Muscle layer of colon (tissue), 2 donors: ENCODE data around the gene C11orf52.
"Not testable (repeated sequence)": the region's sequence is repeated elsewhere in the genome, so short reads cannot be mapped to it uniquely, and the experiment has no call there.

Experiments used
- H3K27ac ChIP-seq: one replicate; pipeline ENCODE4 v1.7.0; 2013; ENCODE audit warnings: low read depth, mild to moderate bottlenecking, low read length, moderate library complexity
- H3K27me3 ChIP-seq, 2 donors: one replicate each; pipeline ENCODE4 v1.7.0; 2013; ENCODE audit warnings: low read length in 2 of 2, mild to moderate bottlenecking in 2 of 2; ENCODE audit not compliant: insufficient read depth in 2 of 2, control insufficient read depth in 1 of 2
- H3K36me3 ChIP-seq: one replicate; pipeline ENCODE4 v1.7.0; 2013; ENCODE audit warnings: mild to moderate bottlenecking, low read length; ENCODE audit not compliant: insufficient read depth
- H3K4me1 ChIP-seq: one replicate; pipeline ENCODE4 v1.7.0; 2013; ENCODE audit warnings: mild to moderate bottlenecking, low read length; ENCODE audit not compliant: insufficient read depth
- H3K4me3 ChIP-seq, 2 donors: one replicate each; pipeline ENCODE4 v1.7.0; 2013; ENCODE audit warnings: low read length in 2 of 2, low read depth in 1 of 2, mild to moderate bottlenecking in 1 of 2, moderate library complexity in 1 of 2
- H3K9ac ChIP-seq: one replicate; pipeline ENCODE4 v1.7.0; 2013; ENCODE audit warnings: low read length
- H3K9me3 ChIP-seq: one replicate; pipeline ENCODE4 v1.7.0; 2013; ENCODE audit warnings: mild to moderate bottlenecking, low read length
- donor health status: abdominal sarcoma.
- donor health status: Adenocarcinoma of cecum.

The C11orf52 gene

DNA sequence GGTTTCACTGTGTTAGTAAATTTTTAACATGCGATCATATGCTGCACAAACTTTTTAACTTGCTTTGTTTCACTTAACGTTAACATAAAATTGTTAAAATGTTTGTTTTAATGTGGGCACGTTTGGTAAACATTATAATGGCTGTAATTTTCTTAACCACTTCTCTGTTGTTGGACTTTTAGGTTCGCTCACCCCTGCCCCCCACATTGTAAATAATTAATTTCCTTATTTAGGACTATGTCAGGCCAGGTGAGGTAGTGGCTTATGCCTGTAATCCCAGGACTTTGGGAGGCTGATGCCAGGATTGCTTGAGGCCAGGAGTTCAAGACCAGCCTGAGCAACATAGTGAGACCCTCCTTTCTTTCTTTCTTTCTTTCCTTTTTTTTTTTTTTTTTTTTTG lies 11.8 kb downstream of the C11orf52 start:
- H3K27ac ChIP-seq, result no peak overlapping the region
- no peak overlapping the region for H3K9ac ChIP-seq
- H3K4me3 ChIP-seq, result no peak overlapping the region
- no peaks in the 10 kb centered on the region for H3K27me3 ChIP-seq
- no peaks in the 10 kb centered on the region for H3K36me3 ChIP-seq
- H3K4me1 ChIP-seq, result peaks cover 21% of the 10 kb centered on the region
- no peaks in the 10 kb centered on the region for H3K9me3 ChIP-seq

DNA sequence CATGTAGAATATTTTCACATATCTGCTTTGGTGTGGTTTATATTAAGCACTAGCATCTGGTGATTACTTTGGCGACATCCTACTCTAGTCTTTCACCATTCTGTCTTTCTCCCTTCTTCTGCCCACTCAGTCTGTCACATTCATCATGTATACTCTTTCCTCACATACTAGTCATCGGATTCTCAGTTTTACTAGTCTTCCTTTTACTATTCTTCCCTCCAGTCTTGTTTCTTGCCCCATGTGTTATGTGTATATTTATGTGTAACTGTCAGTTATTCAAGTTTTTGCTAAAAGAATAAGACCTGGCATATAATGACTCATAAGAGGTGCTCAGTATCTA lies 13.9 kb downstream of the C11orf52 start:
- Histone ChIP-seq H3K9ac (no peak overlapping the region), H3K4me1 (peaks cover 20% of the 10 kb centered on the region), H3K36me3 (no peaks in the 10 kb centered on the region), H3K4me3 (no peak overlapping the region), H3K27ac (no peak overlapping the region), H3K27me3 (no peaks in the 10 kb centered on the region), H3K9me3 (no peaks in the 10 kb centered on the region)

DNA sequence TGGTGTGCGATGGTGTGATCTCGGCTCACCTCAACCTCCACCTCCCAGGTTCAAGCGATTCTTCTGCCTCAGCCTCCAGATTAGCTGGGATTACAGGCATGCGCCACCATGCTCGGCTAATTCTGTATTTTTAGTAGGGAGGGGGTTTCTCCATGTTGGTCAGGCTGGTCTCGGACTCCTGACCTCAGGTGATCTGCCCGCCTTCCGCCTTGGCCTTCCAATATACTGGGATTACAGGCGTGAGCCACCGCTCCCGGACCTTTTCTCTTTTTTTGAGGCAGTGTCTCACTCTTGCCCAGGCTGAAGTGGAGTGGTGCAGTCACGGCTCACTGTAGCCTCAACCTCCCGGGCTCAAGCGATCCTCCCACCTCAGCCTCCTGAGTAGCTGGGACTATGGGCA lies 14.5 kb downstream of the C11orf52 start:
- not testable (repeated sequence) for H3K4me3 ChIP-seq, H3K27ac ChIP-seq, H3K36me3 ChIP-seq, H3K27me3 ChIP-seq, H3K9ac ChIP-seq, H3K9me3 ChIP-seq
- peaks cover 25% of the 10 kb centered on the region for H3K4me1 ChIP-seq

DNA sequence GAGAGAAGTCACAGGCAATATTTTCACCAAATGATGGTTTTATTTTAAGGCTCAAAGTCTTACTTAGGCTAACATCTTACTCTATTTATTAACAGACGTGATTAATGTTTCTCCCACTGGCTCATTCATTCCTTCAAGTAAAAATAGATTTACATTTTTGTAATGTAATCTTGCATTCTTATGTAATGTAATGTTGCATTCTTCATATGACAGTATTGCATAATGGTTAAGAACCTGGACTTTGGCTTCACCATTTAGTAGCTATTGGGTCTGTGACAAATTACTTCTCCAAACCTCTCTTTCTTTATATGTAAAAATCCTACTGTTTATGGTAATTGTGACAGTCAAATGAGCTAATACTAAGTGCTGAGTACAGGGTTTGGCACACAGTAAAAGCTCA lies 15.2 kb downstream of the C11orf52 start:
- Histone ChIP-seq H3K4me3 (no peak overlapping the region), H3K36me3 (no peaks in the 10 kb centered on the region), H3K9me3 (no peaks in the 10 kb centered on the region), H3K27me3 (no peaks in the 10 kb centered on the region), H3K9ac (no peak overlapping the region), H3K27ac (no peak overlapping the region), H3K4me1 (peaks cover 32% of the 10 kb centered on the region)

DNA sequence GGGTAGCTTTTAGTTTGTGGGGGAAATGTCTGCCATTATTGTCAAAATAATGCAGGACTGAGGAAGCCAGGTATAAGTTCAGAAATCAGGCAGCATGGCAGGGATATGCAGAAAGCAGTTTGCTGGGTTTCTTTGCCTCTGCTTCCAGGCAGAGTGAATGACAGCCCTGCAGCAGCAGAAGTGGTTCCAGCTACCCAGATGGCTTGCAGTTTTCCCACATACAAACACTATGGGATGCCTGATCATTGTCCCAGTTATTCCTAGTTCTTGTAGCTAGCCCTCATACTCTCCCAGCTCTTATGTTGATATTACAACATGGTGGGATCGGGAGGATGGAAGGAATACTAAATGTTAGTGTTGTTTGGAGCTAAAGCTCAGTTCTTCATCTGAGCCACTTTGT lies 15.6 kb downstream of the C11orf52 start:
- no peak overlapping the region for H3K27ac ChIP-seq

DNA sequence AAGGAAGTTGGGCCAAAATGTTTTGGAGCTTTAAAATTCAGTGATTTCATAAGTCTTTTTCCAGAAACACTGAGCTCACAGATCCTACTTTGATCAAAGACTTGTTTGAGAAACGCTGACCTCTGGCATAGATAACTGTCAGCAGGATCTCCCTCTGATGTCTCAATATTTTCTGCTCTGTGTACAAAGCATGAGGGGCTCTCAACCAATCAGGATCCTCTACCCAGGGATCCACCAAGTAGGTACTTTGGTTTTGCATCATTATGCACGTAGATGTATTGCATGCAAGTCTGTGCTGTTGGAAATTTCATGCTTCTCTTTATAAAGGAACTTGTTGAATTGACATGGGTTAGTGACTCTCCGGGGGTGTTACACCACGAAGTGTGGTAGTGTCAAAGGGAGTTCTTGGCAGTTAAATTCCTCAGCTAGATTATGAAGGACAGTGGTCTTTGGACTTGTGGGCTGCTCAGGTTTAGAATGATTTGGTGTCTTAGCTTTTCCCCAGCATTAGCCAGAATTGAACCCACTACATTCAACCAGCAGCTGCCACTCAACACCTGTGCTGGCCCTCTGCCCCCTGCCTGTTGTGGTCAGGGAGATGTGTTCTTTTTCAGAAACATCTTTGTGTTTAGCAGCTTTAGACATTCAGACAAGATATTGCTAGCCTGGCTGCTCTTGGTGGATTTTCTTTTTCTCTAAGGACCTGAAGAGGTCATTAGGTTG lies 16.8 kb downstream of the C11orf52 start:
- Histone ChIP-seq H3K4me1 (peaks cover 42% of the 10 kb centered on the region), H3K36me3 (no peaks in the 10 kb centered on the region), H3K9ac (peak overlapping the region; percentile 55), H3K4me3 (peak overlapping the region in 1 of 2 donors; percentile 78), H3K9me3 (no peaks in the 10 kb centered on the region), H3K27ac (peak overlapping the region; percentile 79), H3K27me3 (no peaks in the 10 kb centered on the region)

More for the DNA sequence above, 15.6 kb downstream of the C11orf52 start:
- no peak overlapping the region for H3K9ac ChIP-seq
- no peak overlapping the region for H3K4me3 ChIP-seq
- H3K27me3 ChIP-seq, result no peaks in the 10 kb centered on the region
- no peaks in the 10 kb centered on the region for H3K36me3 ChIP-seq
- peaks cover 37% of the 10 kb centered on the region for H3K4me1 ChIP-seq
- H3K9me3 ChIP-seq, result no peaks in the 10 kb centered on the region

DNA sequence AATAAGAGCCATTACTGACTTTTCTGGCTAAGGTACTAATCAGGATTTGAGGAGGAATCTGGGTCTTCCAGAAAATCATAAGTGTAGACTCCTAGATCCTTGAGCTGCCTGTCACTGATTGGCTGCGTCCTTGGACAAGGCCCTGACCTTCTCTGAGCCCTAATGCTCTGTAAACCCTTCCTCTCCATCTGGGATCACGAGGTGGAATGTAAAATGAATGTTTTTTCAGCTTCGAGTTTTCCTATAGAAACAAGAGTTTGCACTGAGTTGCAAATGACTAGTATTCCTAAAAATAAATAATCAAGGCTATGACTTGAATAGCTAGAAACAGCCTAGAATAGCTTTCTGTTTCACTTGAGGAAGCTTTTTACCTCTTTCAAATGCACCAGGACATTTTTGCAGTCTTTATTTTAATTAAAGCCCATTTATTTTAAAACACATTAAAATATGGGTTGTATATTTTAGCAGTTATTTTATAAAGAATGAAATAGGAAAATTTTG lies 17.4 kb downstream of the C11orf52 start:
- Histone ChIP-seq H3K4me3 (peak overlapping the region; percentile 61 to 78), H3K36me3 (no peaks in the 10 kb centered on the region), H3K27ac (peak overlapping the region; percentile 79), H3K9me3 (no peaks in the 10 kb centered on the region), H3K9ac (peak overlapping the region; percentile 55), H3K4me1 (peaks cover 42% of the 10 kb centered on the region), H3K27me3 (no peaks in the 10 kb centered on the region)

DNA sequence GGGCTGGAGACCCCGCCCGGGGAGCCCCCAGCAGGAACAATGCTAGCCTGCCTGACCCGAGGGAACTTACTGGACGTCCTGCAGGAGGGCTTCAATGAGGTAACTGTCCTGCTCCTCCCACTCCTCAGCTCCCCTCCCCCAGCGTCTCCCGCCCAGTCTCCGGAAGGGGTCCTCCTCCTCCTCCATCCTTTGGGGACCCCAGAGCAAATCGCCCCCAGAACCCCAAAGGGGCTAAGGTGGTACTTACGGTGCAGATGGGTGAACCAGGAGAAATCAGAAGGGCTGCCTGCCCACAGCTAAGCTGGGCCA lies 18.7 kb downstream of the C11orf52 start:
- Histone ChIP-seq H3K9ac (peak overlapping the region; percentile 18), H3K27me3 (no peaks in the 10 kb centered on the region), H3K9me3 (no peaks in the 10 kb centered on the region), H3K4me1 (peaks cover 42% of the 10 kb centered on the region), H3K36me3 (no peaks in the 10 kb centered on the region), H3K27ac (peak overlapping the region; percentile 79), H3K4me3 (peak overlapping the region; percentile 61 to 78)

DNA sequence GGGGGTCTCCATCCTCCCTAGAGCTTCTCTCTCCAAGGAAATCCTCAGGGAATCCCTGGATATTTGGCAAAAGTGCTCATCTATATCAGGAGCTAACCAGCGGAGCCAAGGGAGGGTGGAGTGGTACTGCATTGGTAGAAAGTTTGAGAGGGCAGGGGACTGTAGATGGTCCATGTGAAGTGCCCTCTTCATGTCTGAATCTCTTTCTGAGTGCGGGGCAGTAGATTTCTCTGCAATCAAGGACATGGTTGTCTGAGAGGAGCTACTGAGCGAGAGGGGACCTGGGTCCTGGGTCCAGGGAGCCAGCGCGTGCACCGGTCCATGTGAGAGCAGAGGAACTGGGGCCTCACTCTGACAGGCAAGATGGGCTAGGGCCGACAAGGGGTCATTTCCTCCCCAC lies 19.1 kb downstream of the C11orf52 start:
- Histone ChIP-seq H3K27ac (peak overlapping the region; percentile 79), H3K27me3 (no peaks in the 10 kb centered on the region), H3K4me3 (peak overlapping the region; percentile 61 to 78), H3K36me3 (no peaks in the 10 kb centered on the region), H3K4me1 (peaks cover 42% of the 10 kb centered on the region), H3K9ac (peak overlapping the region; percentile 18), H3K9me3 (no peaks in the 10 kb centered on the region)

DNA sequence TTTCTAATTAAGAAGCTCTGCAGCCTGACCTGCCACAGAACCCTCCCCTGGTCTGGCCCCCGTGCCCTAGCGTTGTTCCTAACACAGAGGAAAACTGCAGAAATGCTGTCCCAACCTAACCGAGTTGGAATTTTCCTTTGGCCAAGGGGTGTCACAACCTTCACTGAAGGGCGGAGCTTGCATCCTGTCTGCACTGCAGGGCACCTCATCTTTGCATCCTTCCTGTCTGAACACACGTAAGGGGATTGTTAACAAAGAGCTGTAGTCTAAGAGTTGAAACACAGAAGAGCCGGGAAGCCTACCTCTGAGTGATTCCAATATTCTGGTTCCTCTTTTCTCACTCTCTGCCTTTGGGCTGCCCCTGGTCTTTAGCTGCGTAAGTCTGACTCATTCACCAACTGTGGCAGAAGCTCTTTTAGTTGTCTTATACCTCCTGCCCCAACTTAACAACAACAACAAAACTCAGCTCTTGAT lies 20.0 kb downstream of the C11orf52 start:
- no peak overlapping the region for H3K9ac ChIP-seq
- peaks cover 42% of the 10 kb centered on the region for H3K4me1 ChIP-seq
- H3K9me3 ChIP-seq, result no peaks in the 10 kb centered on the region

DNA sequence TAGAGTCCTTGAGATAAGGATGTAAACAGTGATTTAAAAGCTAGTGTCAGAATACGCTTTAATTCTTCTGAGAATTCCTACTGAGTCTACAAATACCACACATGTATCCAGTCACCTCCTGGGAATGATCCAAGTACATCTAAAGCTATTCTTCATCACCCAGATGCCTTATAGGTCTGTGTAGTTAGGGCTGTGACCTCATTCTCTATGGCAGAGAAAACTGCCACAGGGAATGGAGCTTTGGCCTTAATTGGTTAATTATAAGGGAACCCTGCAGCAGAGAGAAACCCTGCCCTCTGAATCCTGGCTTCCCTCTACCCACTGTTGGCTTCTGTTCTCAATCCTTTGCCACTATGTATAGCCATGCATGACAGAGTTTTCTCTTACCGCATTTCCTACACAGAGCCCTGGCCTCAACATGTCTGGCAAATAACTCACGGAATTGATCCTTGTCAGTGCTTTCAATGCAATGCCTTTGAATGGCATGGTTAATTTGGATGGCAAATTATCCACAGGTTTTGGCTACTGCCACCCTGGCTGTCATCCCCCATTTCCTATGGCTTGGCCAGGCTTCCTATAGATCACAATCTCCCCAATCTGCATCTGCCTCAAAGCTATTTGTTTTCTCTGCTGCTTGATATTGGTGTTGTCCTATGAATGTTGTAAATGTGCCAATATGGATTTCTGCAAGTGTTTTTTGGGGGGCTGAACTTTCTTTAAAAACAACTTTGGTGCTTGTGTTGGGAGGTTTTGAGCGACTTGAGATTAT lies 21.3 kb downstream of the C11orf52 start:
- no peaks in the 10 kb centered on the region for H3K27me3 ChIP-seq
- H3K4me1 ChIP-seq, result peaks cover 40% of the 10 kb centered on the region
- H3K9ac ChIP-seq, result no peak overlapping the region
- H3K9me3 ChIP-seq, result no peaks in the 10 kb centered on the region
- H3K36me3 ChIP-seq, result no peaks in the 10 kb centered on the region
- H3K4me3 ChIP-seq, result no peak overlapping the region
- peak overlapping the region; percentile 14 for H3K27ac ChIP-seq

More for the DNA sequence above, 20.0 kb downstream of the C11orf52 start:
- Histone ChIP-seq H3K27me3 (no peaks in the 10 kb centered on the region), H3K27ac (peak overlapping the region; percentile 79), H3K36me3 (no peaks in the 10 kb centered on the region), H3K4me3 (peak overlapping the region in 1 of 2 donors; percentile 78)
